GM19351 (cell line): ENCODE data around the gene CORO6.

Experiments
- ATAC-seq: cut with Tn5 transposase; IDR thresholded peaks from one replicate; pipeline ENCODE4 v1.9.1; 2021; ENCODE audit warnings: mild to moderate bottlenecking, moderate library complexity; ENCODE audit not compliant: unreplicated experiment

CORO6 gene

GRCh38 chr17:29567304-29567553, 55.5 kb downstream of the CORO6 start:
- ATAC-seq, result no peak

DNA sequence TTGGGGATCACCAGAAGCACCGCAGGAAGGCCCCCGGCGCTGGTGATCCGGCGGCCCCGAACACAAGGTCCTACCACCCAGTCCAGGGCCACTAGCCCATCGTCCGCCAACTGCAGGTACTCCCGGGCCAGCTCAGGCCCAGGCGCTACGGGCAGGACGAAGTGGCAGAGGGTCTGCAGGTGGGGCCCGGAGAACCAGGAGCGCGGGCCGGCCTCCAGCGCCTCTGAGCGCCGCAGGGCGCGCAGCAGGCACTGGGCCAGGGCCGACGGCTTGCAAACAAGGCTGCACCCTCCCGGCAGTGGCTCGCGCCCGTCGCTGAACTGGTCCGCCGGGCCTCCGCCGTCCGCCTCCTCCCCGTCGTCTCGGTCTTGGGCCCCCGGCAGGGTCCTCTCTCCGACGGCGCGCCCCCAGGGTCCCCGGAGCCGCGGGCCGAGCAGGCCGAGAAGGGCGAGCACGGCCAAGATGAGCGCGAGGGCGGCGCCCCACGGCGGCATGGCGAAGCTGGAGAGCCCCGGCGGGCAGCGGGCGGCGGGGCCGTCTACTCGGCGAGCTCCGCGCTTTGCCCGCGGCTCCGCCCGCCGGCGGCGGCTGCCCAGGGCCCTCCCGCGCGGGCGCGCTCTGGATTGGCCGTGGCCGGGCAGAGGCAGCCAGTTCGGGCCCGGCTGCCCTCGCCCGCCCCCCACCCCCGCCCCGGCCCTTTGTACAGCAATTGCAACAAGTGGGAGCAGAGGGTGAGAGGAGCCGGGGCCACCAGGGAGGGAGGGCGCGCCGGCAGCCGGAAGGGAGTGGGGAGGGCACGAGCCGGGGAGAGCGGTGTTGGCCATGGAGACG, 56.0 kb downstream of the CORO6 start, which contains the start of gene ABHD15:
Gene ABHD15, minus strand, starts transcription at position 565 of the 831 bp plus-strand sequence. Its CDS starts 71 bp downstream, at position 494.
- no peak for ATAC-seq

- ATAC-seq, result no peak
Measured at GRCh38 chr17:29565643-29566472, 56.9 kb downstream of the CORO6 start.
